GM21360 (cell line): ENCODE results near the gene SULT4A1.
"Not testable (repeated sequence)": the region's sequence is repeated elsewhere in the genome, so short reads cannot be mapped to it uniquely, and the experiment has no call there.

Experiments used
- ATAC-seq: cut with Tn5 transposase; IDR thresholded peaks from one replicate; pipeline ENCODE4 v1.9.1; 2021; ENCODE audit warnings: mild to moderate bottlenecking, moderate library complexity; ENCODE audit not compliant: unreplicated experiment

The SULT4A1 gene, protein sequence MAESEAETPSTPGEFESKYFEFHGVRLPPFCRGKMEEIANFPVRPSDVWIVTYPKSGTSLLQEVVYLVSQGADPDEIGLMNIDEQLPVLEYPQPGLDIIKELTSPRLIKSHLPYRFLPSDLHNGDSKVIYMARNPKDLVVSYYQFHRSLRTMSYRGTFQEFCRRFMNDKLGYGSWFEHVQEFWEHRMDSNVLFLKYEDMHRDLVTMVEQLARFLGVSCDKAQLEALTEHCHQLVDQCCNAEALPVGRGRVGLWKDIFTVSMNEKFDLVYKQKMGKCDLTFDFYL

DNA sequence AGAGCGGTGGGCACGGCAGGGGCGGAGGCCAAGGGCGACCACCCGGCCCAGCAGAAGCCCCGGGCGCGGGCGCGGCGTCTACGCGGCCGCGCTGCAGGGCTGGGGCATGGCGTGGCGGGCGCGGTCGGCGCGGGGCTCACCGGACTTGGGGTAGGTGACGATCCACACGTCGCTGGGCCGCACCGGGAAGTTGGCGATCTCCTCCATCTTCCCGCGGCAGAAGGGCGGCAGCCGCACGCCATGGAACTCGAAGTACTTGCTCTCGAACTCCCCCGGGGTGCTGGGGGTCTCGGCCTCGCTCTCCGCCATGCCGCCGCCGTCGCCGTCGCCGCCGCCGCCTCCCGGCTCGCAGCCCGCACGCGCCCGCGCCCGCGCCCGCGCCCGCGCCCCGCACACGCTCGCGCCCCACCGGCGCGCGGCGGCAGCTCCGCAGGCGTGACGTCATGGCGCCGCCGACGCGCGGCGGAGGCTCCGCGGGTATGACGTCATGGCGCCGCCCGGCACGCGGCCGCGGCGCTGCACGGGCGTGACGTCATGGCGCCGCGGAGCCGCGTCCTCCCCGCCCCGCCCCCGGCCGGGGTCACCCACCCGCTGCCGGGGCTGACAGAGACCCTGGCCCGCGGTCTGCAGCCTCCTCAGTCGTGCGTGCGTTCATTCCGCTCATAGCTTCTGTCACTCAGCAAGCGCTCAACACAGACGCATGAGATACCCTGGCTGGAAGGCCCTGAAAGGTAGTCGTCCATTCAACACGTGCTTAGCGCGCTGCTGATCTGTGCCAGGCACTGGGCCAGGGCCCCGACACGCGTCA is at the start of gene SULT4A1:
TSS of gene SULT4A1 (minus strand) at position 440 of the 808 bp plus-strand sequence. CDS start at position 309, 131 bp downstream.
- ATAC-seq: no peak

DNA sequence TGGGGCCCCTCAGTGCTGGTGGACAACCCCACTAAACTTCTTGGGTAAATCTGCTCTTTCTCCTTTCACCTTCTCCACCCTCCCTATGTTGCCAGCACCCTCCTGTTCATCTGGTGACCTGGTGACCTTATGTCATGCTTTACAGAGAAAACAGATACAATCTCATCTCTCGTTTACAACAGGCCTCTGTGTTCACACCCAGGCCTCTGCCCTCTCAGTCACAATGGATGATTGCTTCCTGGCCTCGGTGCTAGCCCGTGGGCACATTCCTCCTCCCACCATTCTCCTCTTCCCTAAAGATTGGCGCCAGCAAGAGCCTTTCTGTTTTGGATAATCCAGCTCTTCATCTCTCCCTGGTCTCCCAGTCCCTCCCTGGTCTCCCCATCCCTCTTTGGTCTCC is 49.0 kb upstream of the SULT4A1 start:
- ATAC-seq: no peak

DNA sequence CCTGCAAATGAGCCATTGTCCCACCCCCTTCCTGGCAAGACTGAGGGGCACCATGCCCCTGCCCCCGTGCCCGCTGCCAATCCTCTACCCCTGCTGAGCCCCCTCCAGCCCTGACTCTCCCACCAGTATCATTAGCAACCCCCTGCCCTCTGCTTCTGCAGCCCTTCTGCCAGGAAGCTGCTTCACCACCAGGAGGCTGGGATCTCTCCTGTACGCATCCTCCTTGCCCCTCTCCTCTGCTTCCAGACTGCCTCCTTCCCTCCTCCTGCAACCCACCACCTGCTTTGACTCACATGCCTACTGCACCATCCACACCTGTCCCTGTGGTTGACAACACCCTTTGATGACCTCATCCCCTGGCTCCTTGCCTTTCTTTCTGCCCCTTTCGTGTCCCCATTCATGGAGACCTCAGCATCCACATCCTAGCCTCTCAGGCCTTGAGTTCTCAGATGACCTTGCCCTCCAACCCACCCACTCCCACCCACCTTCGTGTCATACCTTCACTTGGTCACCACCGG is 47.9 kb upstream of the SULT4A1 start:
- ATAC-seq: no peak

DNA sequence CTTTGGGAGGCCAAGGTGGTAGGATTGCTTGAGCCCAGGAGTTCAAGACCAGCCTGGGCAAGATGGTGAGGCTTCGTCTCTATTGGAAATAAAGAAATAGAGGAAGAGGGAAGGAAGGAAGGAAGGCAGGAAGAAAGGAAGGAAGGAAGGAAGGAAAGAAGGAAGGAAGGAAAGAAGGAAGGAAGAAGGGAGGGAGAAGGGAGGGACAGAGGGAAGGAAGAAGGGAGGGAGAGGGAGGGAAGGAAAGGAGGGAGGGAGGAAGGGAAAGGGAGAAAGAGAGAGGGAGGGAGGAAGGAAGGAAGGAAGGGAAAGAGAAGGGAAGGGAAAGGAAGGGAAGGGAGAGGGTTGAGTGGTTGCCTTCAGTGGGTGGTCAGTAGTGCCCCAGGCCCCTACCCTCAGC is 47.4 kb upstream of the SULT4A1 start:
- ATAC-seq: no peak

DNA sequence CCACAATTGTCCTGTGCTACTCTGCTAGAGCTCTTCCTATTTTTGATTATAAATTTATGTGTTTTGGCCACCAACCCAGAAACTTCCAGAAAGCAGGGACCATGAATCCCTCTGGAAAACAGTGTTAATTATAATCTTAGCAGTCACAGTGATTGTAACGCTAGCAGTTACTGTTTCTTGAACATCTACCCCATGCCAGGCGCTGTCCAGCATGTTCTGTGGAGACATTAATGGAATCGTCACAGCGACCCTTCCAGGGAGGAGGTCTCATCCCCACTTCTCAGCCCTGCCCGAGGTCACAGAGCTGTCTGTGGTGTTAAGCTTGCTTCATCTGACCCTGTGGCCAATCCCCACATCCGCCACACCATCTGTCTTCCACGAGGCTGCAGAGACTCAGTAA is 43.4 kb upstream of the SULT4A1 start:
- no peak for ATAC-seq

DNA sequence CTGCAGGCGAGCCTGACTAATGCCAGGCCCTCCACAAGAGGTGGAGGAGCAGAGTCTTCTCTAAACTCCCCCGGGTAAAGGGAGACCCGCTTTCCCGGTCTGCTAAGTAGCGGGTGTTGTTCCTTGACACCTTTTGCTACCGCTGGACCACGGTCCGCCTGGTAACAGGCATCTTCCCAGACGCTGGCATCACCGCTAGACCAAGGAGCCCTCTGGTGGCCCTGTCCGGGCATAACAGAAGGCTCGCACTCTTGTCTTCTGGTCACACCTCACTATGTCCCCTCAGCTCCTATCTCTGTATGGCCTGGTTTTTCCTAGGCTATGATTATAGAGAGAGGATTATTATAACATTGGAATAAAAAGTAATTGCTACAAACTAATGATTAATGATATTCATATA is 42.1 kb upstream of the SULT4A1 start:
- not testable (repeated sequence) for ATAC-seq

DNA sequence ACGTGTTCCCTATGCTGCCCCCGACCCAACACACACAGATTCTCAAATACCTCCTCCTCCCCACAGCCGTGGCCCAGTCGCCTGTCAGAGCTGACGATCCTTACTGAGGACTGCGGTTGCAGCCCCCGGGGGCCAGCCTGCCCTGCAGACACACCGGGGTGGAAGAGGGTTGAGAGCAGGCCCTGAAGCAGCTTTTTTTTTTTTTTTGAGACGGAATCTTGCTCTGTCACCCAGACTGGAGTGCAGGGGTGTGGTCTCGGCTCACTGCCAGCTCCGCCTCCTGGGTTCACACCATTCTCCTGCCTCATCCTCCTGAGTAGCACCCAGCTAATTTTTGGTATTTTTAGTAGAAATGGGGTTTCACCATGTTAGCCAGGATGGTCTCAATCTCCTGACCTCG is 40.7 kb upstream of the SULT4A1 start:
- not testable (repeated sequence) for ATAC-seq

DNA sequence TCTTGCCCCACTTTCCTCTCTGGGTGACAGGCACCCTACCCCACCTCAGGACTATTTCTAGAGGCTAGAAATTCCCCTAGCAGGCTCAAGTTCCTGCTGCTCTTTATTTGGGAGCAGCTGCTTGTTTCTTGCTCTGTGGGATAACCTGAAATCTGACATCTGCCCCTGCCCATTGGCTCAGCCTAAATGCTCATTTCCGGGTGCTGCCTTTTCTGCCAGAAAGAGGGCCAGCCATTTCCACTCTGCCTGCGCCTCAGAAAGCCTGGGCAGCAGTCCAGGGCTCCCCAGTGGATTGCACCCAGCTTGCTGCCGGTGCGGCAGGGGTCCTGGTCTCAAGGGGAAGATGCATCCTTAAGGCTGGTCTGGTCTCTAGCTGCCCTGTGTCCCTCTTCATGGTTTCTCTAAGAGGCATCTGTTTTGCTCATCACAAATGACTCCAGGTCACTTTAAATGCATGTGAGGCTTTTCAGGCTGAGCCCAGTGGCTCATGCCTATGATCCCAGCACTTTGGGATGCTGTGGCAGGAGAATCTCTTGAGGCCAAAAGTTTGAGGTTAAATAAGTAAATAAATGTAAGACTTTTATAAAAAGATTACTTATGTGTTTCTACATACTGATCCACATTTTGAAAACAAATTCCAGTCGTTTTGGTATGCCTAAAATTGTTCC is 39.8 kb upstream of the SULT4A1 start:
- ATAC-seq: no peak

DNA sequence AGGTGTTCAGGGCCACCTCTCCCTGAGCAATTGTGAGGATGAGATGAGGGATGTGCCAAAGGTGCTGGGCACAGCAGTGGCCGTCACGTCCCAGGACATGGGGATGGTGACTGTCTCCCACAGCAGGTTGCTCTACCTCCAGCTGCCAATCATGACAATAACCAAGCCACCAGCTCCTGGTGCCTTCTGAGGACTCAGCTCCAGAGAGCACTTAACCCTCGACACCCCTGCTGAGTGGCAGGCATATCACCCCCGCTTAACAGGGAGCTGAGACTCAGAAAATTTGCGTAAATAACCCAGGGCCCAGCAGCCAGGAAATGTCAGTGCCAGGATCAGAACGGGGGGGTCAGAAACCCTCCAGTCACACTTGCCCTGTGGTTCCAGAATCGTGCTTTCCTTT is 37.9 kb upstream of the SULT4A1 start:
- ATAC-seq: no peak

DNA sequence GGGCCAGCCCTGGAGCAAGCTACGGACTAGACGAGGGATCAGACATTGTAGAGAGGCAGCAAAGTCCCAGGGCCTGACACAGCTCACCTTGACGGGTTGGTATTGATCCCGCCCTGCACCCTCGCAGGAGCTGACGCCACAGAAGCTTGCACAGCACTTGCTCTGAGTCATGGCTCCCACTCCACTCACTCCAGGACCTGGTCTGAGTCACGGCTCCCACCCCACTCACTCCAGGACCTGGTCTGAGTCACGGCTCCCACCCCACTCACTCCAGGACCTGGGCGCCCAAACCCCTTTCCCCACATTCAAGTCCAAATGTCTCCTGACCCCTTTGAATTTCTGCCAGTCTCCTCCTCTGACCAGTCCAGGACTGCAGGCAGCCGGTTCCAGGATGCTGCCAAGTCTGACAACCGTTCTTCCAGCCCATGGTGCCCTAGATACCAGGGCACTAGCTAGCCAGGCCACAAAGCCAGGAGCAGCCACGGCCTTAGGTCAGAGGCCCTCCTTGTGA is 35.5 kb upstream of the SULT4A1 start:
- no peak for ATAC-seq

DNA sequence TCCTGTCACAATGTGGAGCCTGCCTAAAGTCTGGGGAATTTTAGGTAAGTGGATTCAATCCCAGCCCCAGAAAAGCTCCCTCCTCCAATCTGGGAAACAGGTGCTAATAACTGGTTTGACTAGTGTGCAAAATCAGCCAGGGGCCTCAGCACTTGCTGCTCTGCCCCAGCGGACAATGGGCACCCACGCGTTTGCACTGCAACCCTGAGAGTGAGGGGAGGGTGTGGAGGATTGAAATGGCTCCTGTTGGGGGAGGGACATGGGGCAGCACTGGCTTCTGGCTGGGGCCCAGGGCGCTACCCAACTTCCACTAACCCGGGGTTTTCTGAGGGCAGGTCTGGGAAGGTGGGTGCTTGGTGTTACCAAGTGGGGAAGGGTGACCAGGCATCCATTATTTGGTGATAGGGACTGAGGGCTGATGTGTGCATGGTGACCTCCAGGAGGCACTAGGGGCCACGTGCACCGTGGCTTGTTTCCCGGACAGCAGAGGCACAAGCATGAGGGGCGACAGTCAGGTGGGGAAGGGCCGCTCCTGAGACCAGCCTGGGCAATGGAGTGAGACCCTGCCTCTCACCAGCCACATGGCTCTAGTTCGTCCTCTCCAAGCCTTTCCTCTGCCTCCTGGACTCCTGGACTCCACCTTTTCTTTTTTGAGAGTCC is 33.8 kb upstream of the SULT4A1 start:
- no peak for ATAC-seq

DNA sequence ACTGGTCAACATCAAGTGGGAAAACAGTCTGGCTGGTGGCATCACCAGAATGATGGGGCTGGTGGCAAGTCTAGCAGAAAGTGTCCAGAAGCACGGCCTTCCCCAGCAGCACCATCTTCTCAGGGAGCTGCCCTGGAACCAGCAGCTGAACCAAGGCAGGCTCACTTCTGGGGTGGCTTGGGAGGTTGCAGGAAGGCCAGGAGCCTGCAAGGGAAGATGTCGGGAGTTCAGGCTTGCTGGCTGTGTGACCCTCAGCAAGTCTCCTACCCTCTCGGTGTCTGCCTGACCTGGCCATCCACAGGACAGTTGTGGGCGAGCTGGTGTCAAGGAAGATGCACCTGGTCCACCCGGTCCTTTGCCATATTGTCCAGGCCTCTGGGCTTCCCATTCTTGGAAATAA is 31.8 kb upstream of the SULT4A1 start:
- no peak for ATAC-seq

DNA sequence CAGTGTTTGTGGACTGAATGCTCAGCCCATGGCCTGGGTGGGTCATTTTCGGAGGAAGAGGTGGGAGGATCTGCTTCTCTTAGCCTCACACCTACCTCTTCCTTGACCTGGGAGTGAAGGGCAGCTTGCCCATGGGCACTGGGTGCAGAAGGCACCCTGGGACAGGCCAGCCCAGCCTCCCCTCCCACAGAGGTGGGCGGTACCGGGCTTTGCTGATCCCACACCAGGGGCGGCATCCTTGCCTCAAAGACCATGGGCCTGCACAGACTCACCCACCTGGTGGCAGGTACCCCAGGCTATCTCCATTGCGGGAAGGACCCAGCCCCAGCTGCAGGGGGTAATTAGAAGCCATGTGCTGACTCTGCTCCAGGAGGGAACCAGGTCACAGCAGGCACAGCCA is 31.0 kb upstream of the SULT4A1 start:
- no peak for ATAC-seq

DNA sequence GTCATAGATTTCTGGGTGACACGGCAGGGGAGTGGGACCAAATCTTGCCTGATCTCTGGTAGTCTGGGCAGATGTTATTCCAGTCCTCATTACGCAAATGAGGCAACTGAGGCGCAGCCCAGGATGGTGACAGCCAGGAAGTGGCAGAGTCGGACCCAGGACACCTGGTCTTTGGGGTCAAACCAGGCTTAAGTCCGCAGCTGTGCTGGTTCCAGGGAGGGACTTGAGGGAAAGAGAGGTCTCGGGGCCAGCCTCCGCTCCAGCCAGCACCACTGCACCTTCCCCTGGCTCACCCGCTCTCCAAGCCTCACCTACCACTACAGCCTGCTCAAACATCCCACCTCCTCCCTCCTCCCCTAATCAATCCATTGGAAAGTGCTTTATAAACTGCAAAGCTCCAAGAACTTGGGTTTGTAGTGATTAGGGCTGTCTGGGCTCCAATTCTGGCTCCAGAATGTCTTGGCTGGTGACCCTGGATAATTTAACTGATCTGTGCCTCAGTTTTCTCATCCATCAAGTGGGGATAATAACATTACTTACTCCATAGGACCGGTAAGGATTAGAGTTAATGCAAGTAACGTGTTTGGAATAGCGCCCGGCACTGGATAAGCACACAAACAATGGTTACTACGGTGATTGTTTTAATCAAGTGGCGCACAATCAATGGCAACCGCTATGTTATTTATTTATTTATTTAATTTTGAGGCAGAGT is 30.0 kb upstream of the SULT4A1 start:
- no peak for ATAC-seq

DNA sequence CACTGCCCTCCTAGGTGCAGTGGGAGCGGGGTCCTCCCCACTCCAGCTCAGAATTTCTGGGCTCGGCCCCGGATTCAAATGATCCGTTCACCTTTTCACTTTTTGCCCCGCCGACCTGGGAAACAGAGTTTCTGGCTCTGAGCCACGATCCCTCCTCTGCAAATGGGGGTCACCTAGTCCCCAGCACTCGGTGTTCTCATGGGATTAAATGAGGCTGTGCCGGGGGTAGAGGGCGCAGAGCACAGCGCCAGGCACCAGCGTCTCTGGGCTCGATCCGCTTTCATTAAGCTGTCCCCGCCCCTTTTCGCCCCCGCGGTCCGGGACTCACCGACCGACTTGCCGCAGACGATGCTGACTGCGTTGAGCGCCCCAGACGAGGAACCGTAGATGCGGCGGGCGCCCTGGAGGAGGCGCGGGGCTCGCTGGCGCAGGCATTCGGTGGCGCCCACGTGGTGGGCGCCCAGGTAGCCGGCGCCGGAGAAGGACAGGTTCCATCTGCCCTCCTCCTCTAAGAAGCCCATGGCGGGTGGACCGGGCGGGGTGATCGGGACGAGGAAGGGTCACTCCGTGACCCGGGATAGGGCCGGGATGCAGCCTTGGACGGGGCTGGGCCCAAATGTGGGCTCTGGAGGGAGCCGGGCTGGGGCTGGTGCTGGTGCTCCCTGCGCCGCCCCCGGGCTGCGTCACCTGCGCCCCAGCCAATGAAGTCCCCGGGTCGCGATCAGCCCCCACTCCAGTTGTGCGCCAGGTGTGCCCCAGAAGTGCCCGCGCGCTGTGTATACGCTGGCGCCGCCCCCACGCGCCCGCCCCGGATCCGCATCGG is 29.3 kb upstream of the SULT4A1 start, which contains the start of gene PNPLA5:
TSS of gene PNPLA5 (minus strand) at position 654 of the 823 bp plus-strand sequence. CDS start at position 521, 133 bp downstream.
- no peak for ATAC-seq

DNA sequence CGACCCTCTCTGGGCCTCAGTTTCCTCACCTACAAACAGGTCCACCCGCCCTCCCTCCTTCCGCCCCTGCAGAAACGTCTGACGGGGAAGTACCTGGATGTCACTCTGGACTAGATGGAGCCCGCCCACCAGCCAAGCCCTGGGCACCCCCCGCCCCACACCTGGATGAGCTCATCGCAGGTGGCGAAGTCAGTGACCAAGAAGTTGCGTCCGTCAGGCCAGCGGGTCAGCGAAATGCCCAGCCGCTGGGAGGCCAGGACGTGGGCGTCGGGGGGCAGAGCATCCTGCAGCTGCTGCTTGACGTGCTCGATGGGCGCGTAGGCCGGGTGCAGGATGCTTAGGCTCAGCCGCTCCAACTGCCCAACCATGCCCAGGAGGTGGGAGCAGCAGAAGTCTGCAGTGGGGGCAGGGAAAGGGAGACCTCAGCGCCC is 28.6 kb upstream of the SULT4A1 start:
- no peak for ATAC-seq

DNA sequence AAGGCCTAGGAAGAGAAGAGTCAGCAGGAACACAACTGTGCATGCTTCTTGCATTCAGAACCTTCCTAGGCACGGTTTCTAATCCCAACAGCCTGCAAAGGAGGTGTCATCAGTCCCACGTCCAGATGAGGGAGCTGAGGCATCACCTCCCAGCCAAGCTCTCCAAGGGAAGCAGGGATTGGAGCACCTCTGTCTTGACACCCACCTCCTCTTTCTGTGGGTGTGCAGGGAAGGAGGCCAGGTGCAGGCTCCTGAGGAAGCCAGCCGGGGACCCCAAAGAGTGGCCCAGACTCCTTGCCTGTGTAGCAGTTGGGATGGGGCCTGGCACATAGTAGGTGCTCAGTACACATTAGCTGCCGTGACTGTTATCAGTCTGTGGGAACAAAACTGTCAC is 27.5 kb upstream of the SULT4A1 start:
- ATAC-seq: no peak

DNA sequence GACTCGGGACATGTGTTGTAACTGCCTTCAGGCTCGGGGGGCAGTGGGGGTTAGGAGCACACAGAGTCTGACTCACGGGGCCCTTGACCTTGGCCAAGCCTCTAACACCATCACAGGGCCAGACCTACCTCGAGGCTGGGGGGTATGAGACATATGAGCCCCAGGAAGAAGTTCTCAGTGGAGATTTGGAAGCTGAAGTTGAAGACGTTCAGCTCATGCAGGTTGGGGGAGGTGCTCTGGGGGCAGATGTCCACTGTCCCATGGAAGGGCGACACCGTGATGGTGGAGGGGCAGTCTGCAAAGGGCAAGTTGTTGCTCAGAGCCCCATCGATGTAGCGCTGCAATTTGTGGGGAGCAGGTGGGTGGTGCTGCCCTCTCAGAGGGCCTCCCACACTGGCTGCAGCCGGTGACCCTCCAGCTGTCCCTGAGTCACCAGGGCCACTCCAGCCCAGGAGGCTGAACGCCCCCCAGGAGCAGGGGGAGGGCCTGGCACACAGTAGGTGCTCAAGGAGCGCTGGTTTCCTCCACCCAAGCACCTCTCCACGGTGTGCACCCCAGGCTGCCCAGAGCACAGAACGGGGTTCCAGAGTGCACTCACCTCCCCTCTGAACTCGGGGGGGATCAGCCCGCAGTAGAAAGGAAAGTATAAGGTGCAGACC is 27.0 kb upstream of the SULT4A1 start:
- ATAC-seq: no peak

DNA sequence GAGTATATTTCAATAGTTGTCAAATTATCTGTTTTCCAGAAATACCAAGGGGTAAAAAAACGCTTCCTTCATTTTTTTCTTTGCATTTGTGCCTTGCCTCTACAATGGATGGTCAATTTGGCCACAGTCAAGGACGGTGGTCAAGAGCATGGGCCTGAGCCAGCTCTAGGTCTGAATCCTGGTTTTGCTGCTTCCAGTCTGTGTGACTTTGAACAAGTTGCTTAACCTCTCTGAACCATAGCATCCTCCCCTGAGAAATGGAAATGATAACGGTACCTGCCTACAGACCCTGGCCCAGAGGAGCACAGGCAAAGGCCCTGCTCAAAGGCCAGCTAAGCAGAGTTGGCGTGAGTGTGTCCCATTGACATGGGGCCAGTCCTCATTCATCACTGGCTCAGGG is 26.4 kb upstream of the SULT4A1 start:
- no peak for ATAC-seq
